Keratinocyte (primary cell): ENCODE results near the gene MRFAP1.

Experiments used
- EZH2 ChIP-seq: IDR thresholded peaks from one replicate; pipeline ENCODE4 v1.6.1; 2012; ENCODE audit warnings: inconsistent platforms, mild to moderate bottlenecking, low read length, moderate library complexity
- TF ChIP-seq, protein P1 (sequence below), 3 experiments: IDR thresholded peaks in 1 of 3; conservative IDR thresholded peaks in 1 of 3; optimal IDR thresholded peaks in 1 of 3; 2 replicates in 2 of 3; 3 replicates in 1 of 3; pipeline versions ENCODE3 to v1.5.1; 2011; ENCODE audit warnings: low read length in 3 of 3, mild to moderate bottlenecking in 3 of 3, moderate library complexity in 2 of 3, control low read depth in 1 of 3, inconsistent platforms in 1 of 3; ENCODE audit not compliant: insufficient read depth in 2 of 3; ENCODE audit errors: extremely low read depth in 1 of 3

- TF ChIP-seq, protein P1, sequence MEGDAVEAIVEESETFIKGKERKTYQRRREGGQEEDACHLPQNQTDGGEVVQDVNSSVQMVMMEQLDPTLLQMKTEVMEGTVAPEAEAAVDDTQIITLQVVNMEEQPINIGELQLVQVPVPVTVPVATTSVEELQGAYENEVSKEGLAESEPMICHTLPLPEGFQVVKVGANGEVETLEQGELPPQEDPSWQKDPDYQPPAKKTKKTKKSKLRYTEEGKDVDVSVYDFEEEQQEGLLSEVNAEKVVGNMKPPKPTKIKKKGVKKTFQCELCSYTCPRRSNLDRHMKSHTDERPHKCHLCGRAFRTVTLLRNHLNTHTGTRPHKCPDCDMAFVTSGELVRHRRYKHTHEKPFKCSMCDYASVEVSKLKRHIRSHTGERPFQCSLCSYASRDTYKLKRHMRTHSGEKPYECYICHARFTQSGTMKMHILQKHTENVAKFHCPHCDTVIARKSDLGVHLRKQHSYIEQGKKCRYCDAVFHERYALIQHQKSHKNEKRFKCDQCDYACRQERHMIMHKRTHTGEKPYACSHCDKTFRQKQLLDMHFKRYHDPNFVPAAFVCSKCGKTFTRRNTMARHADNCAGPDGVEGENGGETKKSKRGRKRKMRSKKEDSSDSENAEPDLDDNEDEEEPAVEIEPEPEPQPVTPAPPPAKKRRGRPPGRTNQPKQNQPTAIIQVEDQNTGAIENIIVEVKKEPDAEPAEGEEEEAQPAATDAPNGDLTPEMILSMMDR (optimal IDR thresholded peaks at IDR 0.05 in 1 of 3, IDR thresholded peaks at IDR 0.05 in 1 of 3, conservative IDR thresholded peaks at IDR 0.05 in 1 of 3; ENCODE audit: extremely low read depth in 1 of 3, insufficient read depth in 2 of 3, low read length in 3 of 3), result no peak
- no peak for TF ChIP-seq EZH2
Observed at GRCh38 chr4:6609415-6610079, 30.9 kb upstream of the MRFAP1 start.
